Measurements from ENCODE around the gene GLCCI1.

GRCh38 chr7:7938471-7938870, 30.1 kb upstream of the GLCCI1 start:
- no peak for TF ChIP-seq SREBF2 (IDR thresholded peaks at IDR 0.05)
- TF ChIP-seq RFX5 (IDR thresholded peaks at IDR 0.05): no peak
- TF ChIP-seq MAX (IDR thresholded peaks at IDR 0.05): no peak
- TF ChIP-seq, protein P1, sequence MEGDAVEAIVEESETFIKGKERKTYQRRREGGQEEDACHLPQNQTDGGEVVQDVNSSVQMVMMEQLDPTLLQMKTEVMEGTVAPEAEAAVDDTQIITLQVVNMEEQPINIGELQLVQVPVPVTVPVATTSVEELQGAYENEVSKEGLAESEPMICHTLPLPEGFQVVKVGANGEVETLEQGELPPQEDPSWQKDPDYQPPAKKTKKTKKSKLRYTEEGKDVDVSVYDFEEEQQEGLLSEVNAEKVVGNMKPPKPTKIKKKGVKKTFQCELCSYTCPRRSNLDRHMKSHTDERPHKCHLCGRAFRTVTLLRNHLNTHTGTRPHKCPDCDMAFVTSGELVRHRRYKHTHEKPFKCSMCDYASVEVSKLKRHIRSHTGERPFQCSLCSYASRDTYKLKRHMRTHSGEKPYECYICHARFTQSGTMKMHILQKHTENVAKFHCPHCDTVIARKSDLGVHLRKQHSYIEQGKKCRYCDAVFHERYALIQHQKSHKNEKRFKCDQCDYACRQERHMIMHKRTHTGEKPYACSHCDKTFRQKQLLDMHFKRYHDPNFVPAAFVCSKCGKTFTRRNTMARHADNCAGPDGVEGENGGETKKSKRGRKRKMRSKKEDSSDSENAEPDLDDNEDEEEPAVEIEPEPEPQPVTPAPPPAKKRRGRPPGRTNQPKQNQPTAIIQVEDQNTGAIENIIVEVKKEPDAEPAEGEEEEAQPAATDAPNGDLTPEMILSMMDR (IDR thresholded peaks at IDR 0.05): no peak
- no peak for TF ChIP-seq EP300 (IDR thresholded peaks at IDR 0.05)
- no peak for TF ChIP-seq POLR2A (IDR thresholded peaks at IDR 0.05; ENCODE audit: low read length)
